ENCODE data around the gene PVRIG. TPM values are rescaled to one million over a fixed set of nuclear protein-coding genes. Genes with fewer than 3 reads are reported as not detected.

PVRIG gene
- total and polyA plus RNA-seq, 2 experiments from 2014 or later, result 1.4 TPM; not detected in 1

GRCh38 chr7:100208911-100209408, 10.8 kb upstream of the PVRIG start:
- no peak for TF ChIP-seq EZH2phosphoT487 (IDR thresholded peaks at IDR 0.05; ENCODE audit: low read depth, severe bottlenecking, unreplicated experiment)
- TF ChIP-seq EZH2 (IDR thresholded peaks at IDR 0.05; ENCODE audit: borderline replicate concordance), result no peak
- no peak for TF ChIP-seq CTCF (IDR thresholded peaks at IDR 0.05; ENCODE audit: poor library complexity)
- no peaks in the 10 kb centered on the region for H4K20me1 ChIP-seq (ENCODE audit: insufficient read depth, poor library complexity, severe bottlenecking)
- peaks cover 9% of the 10 kb centered on the region for H3K27me3 ChIP-seq
- no peak overlapping the region for H3K4me3 ChIP-seq
- no peak overlapping the region for H3K4me2 ChIP-seq
- H3K9me2 ChIP-seq (replicated peaks; ENCODE audit: insufficient read depth), result no peaks in the 10 kb centered on the region
- no peak overlapping the region for H2AFZ ChIP-seq
- no peaks in the 10 kb centered on the region for H3K79me2 ChIP-seq
- DNase-seq (ENCODE audit: low spot score), result no peak
- no peaks in the 10 kb centered on the region for H3K36me3 ChIP-seq (replicated peaks; ENCODE audit: insufficient read depth, low read depth)
- no peak overlapping the region for H3K27ac ChIP-seq
- H3K9me3 ChIP-seq (ENCODE audit: low read depth), result no peaks in the 10 kb centered on the region
- WGBS (ENCODE audit: low lambda C conversion rate, missing lambda C conversion rate), result 57% methylated on average over 6 of the region's 6 CpGs
- no peaks in the 10 kb centered on the region for H3K4me1 ChIP-seq (ENCODE audit: insufficient read depth)

- Histone ChIP-seq H3K36me3 (replicated peaks; ENCODE audit: insufficient read depth, low read depth) (no peaks in the 10 kb centered on the region), H3K4me3 (no peak overlapping the region), H3K27me3 (peaks cover 6% of the 10 kb centered on the region), H3K79me2 (no peaks in the 10 kb centered on the region), H3K9me3 (ENCODE audit: low read depth) (no peaks in the 10 kb centered on the region), H3K9me2 (replicated peaks; ENCODE audit: insufficient read depth) (no peaks in the 10 kb centered on the region), H4K20me1 (ENCODE audit: insufficient read depth, poor library complexity, severe bottlenecking) (no peaks in the 10 kb centered on the region), H2AFZ (no peak overlapping the region), H3K4me1 (ENCODE audit: insufficient read depth) (no peaks in the 10 kb centered on the region), H3K27ac (no peak overlapping the region), H3K4me2 (no peak overlapping the region)
- DNase-seq (ENCODE audit: low spot score), result no peak
- TF ChIP-seq EZH2 (IDR thresholded peaks at IDR 0.05; ENCODE audit: borderline replicate concordance) (no peak), CTCF (IDR thresholded peaks at IDR 0.05; ENCODE audit: poor library complexity) (no peak), EZH2phosphoT487 (IDR thresholded peaks at IDR 0.05; ENCODE audit: low read depth, severe bottlenecking, unreplicated experiment) (no peak)
- WGBS (ENCODE audit: low lambda C conversion rate, missing lambda C conversion rate), result 64% methylated on average over 6 of the region's 6 CpGs
Observed at GRCh38 chr7:100209493-100209892, 10.3 kb upstream of the PVRIG start.

GRCh38 chr7:100210805-100211204, 8.9 kb upstream of the PVRIG start:
- no peak overlapping the region for H3K4me3 ChIP-seq
- no peaks in the 10 kb centered on the region for H3K9me3 ChIP-seq (ENCODE audit: low read depth)
- DNase-seq (ENCODE audit: low spot score), result no peak
- H3K4me2 ChIP-seq, result no peak overlapping the region
- H3K36me3 ChIP-seq (replicated peaks; ENCODE audit: insufficient read depth, low read depth), result no peaks in the 10 kb centered on the region
- WGBS (ENCODE audit: low lambda C conversion rate, missing lambda C conversion rate), result 83% methylated on average over 5 of the region's 5 CpGs
- H3K79me2 ChIP-seq, result no peaks in the 10 kb centered on the region
- no peak overlapping the region for H3K27ac ChIP-seq
- H2AFZ ChIP-seq, result no peak overlapping the region
- peaks cover 6% of the 10 kb centered on the region for H3K27me3 ChIP-seq
- H3K4me1 ChIP-seq (ENCODE audit: insufficient read depth), result no peaks in the 10 kb centered on the region
- no peaks in the 10 kb centered on the region for H3K9me2 ChIP-seq (replicated peaks; ENCODE audit: insufficient read depth)
- no peaks in the 10 kb centered on the region for H4K20me1 ChIP-seq (ENCODE audit: insufficient read depth, poor library complexity, severe bottlenecking)
- TF ChIP-seq EZH2phosphoT487 (IDR thresholded peaks at IDR 0.05; ENCODE audit: low read depth, severe bottlenecking, unreplicated experiment) (no peak), EZH2 (IDR thresholded peaks at IDR 0.05; ENCODE audit: borderline replicate concordance) (no peak), CTCF (IDR thresholded peaks at IDR 0.05; ENCODE audit: poor library complexity) (no peak)
